Measurements from ENCODE around the gene ADAMTS2. TPM values are rescaled to one million over a fixed set of nuclear protein-coding genes. Genes with fewer than 3 reads are reported as not detected.

ADAMTS2 gene
- total and polyA plus RNA-seq, 2 of the 4 experiments (the other 2 are of a cell fraction) = 19.0 to 58.8 TPM

DNA sequence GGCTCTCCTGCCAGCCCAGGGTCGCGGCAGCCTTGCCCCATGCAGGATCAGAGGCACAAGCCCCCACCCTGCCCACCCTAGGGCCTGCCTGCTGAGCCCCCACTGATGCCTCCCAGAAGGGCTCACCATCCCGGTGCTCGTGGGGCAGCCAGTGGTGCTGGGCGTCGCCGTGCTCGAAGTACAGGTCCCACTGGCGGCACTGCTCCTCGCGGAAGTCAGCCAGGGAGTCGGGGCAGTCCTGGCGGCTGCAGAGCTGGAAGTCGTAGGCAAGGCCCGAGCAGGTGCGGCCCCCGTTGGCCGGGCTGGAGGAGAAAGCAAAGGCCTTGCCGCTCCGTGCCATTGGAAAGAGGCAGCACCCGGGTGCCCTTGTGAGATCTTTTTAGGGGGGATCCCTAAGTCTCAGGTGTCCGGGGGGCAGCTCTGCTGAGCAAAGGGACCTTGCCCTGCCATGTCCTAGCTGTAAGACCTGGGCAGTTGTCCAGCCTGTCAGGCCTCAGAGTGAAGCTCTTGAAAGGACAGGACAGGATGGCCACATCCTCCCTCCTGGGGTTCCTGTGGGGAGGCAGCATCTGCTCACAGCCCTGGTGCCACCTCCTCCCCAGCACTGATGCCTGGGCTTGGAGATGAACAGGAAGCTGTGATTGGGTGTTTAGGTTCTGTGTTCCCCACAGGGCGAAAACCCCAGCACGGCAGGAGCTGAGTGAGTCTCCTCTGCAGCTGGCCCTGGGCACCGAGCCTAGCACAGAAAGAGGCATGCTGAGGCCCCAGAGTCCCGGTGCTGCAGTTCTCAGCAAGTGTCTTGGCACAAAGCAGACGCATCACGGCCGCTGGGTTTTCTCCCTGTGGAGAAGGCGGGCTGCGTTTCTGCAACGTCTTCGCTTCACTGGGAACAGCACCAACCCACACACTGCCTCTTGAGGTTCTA, 207.4 kb downstream of the ADAMTS2 start:
- Histone ChIP-seq H3K9me3 (ENCODE audit: control insufficient read depth, insufficient read depth, low read length) (no peaks in the 10 kb centered on the region), H3K36me3 (ENCODE audit: control insufficient read depth, insufficient read depth, low read length) (peaks cover 8% of the 10 kb centered on the region), H4K20me1 (ENCODE audit: insufficient read depth, low read length) (no peaks in the 10 kb centered on the region), H3K4me3 (ENCODE audit: insufficient read depth, low read depth, low read length) (no peak overlapping the region), H3K4me1 (ENCODE audit: control insufficient read depth, insufficient read depth, low read length) (peaks cover 2% of the 10 kb centered on the region; the same call in 1 of the 2 replicates), H2BK120ac (ENCODE audit: low read depth, low read length) (no peak overlapping the region), H3K79me1 (ENCODE audit: low read depth in 1 of 2, low read length in 2 of 2) (no peaks in the 10 kb centered on the region), H4K8ac (ENCODE audit: low read depth in 2 of 2, low read length in 2 of 2) (no peak overlapping the region), H3K23ac (ENCODE audit: low read depth, low read length) (no peak overlapping the region), H3K4me2 (ENCODE audit: low read depth, low read length) (no peak overlapping the region), H3K4ac (ENCODE audit: low read depth, low read length) (no peak overlapping the region), H2AK5ac (ENCODE audit: low read depth, low read length) (no peak overlapping the region), H2BK20ac (ENCODE audit: low read depth, low read length) (no peak overlapping the region), H2BK5ac (ENCODE audit: low read depth, low read length, poor library complexity, severe bottlenecking) (no peak overlapping the region), H3K9ac (ENCODE audit: low read depth, low read length) (no peak overlapping the region), H3K9me1 (ENCODE audit: insufficient read depth, low read length) (peaks cover 3% of the 10 kb centered on the region; the same call in 1 of the 2 replicates), H3K27ac (ENCODE audit: insufficient read depth, low read length) (no peak overlapping the region), H4K91ac (ENCODE audit: insufficient read depth, low read depth, low read length) (no peak overlapping the region), H3K56ac (ENCODE audit: extremely low read depth, insufficient read depth, low read length) (no peak overlapping the region), H3K14ac (replicated peaks; ENCODE audit: low read depth, low read length) (no peak overlapping the region), H4K5ac (ENCODE audit: low read depth, low read length) (no peak overlapping the region), H2AFZ (replicated peaks; ENCODE audit: low read length, poor library complexity) (no peak overlapping the region), H2BK15ac (ENCODE audit: low read depth, low read length) (no peak overlapping the region), H3K27me3 (ENCODE audit: control insufficient read depth, insufficient read depth, low read length) (no peaks in the 10 kb centered on the region), H2AK9ac (replicated peaks; ENCODE audit: low read depth, low read length, poor library complexity) (no peak overlapping the region), H3K18ac (ENCODE audit: low read depth, low read length) (no peak overlapping the region)
- no TSS peak for BruUV-seq (replicated peaks)
- 78% methylated on average over 12 of the region's 33 CpGs; no CpG with 5 or more reads in 1 of the 2 experiments for WGBS, 2 experiments (ENCODE audit: extremely low coverage in 2 of 2, insufficient read length in 1 of 2)
- no peak for TF ChIP-seq RAD21 (IDR thresholded peaks at IDR 0.05; ENCODE audit: low read length)
- no peak for TF ChIP-seq BHLHE40 (IDR thresholded peaks at IDR 0.05; ENCODE audit: low read depth, low read length)
- TF ChIP-seq, protein P1, sequence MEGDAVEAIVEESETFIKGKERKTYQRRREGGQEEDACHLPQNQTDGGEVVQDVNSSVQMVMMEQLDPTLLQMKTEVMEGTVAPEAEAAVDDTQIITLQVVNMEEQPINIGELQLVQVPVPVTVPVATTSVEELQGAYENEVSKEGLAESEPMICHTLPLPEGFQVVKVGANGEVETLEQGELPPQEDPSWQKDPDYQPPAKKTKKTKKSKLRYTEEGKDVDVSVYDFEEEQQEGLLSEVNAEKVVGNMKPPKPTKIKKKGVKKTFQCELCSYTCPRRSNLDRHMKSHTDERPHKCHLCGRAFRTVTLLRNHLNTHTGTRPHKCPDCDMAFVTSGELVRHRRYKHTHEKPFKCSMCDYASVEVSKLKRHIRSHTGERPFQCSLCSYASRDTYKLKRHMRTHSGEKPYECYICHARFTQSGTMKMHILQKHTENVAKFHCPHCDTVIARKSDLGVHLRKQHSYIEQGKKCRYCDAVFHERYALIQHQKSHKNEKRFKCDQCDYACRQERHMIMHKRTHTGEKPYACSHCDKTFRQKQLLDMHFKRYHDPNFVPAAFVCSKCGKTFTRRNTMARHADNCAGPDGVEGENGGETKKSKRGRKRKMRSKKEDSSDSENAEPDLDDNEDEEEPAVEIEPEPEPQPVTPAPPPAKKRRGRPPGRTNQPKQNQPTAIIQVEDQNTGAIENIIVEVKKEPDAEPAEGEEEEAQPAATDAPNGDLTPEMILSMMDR (conservative IDR thresholded peaks at IDR 0.05; ENCODE audit: low read depth, low read length) = no peak
- TF ChIP-seq RCOR1 (IDR thresholded peaks at IDR 0.05; ENCODE audit: insufficient replicate concordance, low read length) = no peak
- no peak for TF ChIP-seq POLR2A (IDR thresholded peaks at IDR 0.05; ENCODE audit: low read depth, low read length)
- TF ChIP-seq USF2 (IDR thresholded peaks at IDR 0.05; ENCODE audit: low read depth, low read length) = no peak
- TF ChIP-seq FOS (IDR thresholded peaks at IDR 0.05; ENCODE audit: low read depth, low read length) = no peak
- no peak for TF ChIP-seq CHD1 (IDR thresholded peaks at IDR 0.05; ENCODE audit: low read depth, low read length)
- no peak for TF ChIP-seq SMC3 (IDR thresholded peaks at IDR 0.05; ENCODE audit: low read depth, low read length)
- no peak for TF ChIP-seq MAZ (IDR thresholded peaks at IDR 0.05; ENCODE audit: borderline replicate concordance, low read depth, low read length)
- TF ChIP-seq NFE2L2 (IDR thresholded peaks at IDR 0.05; ENCODE audit: low read depth, low read length) = no peak
- TF ChIP-seq RFX5 (IDR thresholded peaks at IDR 0.05; ENCODE audit: low read depth, low read length) = no peak
- no peak for TF ChIP-seq MAFK (IDR thresholded peaks at IDR 0.05; ENCODE audit: low read depth, low read length)
- dilution Hi-C loops (cut with HindIII; ENCODE audit: low sequenced_read_pairs, unreplicated experiment) (no loop called here), in situ Hi-C loops (cut with MboI; ENCODE audit: low sequenced_read_pairs) (no loop called here), intact Hi-C loops (cut with micrococcal nuclease) (no loop called here)
- DNase-seq (no peak), ATAC-seq (ENCODE audit: low read depth) (no peak)
- ChIA-PET POLR2A (ENCODE audit: unreplicated experiment) (no interaction called here), CTCF (no interaction called here)
